Non-pigmented ciliary epithelial cell (primary cell): ENCODE data around the gene RPL15.
"Not testable (repeated sequence)": the region's sequence is repeated elsewhere in the genome, so short reads cannot be mapped to it uniquely, and the experiment has no call there.

Experiments used
- DNase-seq: peaks from one replicate; pipeline ENCODE4 v3.0.0-alpha.2; 2010; ENCODE audit warnings: low read depth

Gene RPL15

GRCh38 chr3:23916886-23917678, at the start of gene RPL15, which contains the start of gene NKIRAS1:
RPL15 (plus strand) TSS chr3:23917132; CDS start chr3:23917860, 728 bp downstream.
NKIRAS1 (minus strand) TSS chr3:23916990; CDS start chr3:23910904, 6,086 bp downstream.
- peak; percentile 87 for DNase-seq

GRCh38 chr3:23867400-23867799, 49.5 kb upstream of the RPL15 start:
- no peak for DNase-seq

- no peak for DNase-seq
Measured at GRCh38 chr3:23867838-23868237, 49.1 kb upstream of the RPL15 start.

GRCh38 chr3:23869977-23870662, 46.8 kb upstream of the RPL15 start:
- no peak for DNase-seq

- DNase-seq: not testable (repeated sequence)
Measured at GRCh38 chr3:23870663-23871043, 46.3 kb upstream of the RPL15 start.

GRCh38 chr3:23871361-23871760, 45.6 kb upstream of the RPL15 start:
- DNase-seq: not testable (repeated sequence)

GRCh38 chr3:23872330-23872729, 44.6 kb upstream of the RPL15 start:
- no peak for DNase-seq

- DNase-seq: no peak
Measured at GRCh38 chr3:23873941-23874340, 43.0 kb upstream of the RPL15 start.

GRCh38 chr3:23874359-23875112, 42.4 kb upstream of the RPL15 start:
- no peak for DNase-seq

- no peak for DNase-seq
Measured at GRCh38 chr3:23875113-23875725, 41.7 kb upstream of the RPL15 start.

- no peak for DNase-seq
Measured at GRCh38 chr3:23876923-23877322, 40.0 kb upstream of the RPL15 start.

- no peak for DNase-seq
Measured at GRCh38 chr3:23877329-23877980, 39.5 kb upstream of the RPL15 start.

- DNase-seq: no peak
Measured at GRCh38 chr3:23879485-23879884, 37.4 kb upstream of the RPL15 start.

- DNase-seq: no peak
Measured at GRCh38 chr3:23880703-23881339, 36.1 kb upstream of the RPL15 start.

GRCh38 chr3:23881993-23882392, 34.9 kb upstream of the RPL15 start:
- DNase-seq: not testable (repeated sequence)

GRCh38 chr3:23882487-23882918, 34.4 kb upstream of the RPL15 start:
- DNase-seq: no peak

- no peak for DNase-seq
Measured at GRCh38 chr3:23884481-23884880, 32.5 kb upstream of the RPL15 start.

- DNase-seq: no peak
Measured at GRCh38 chr3:23885210-23885609, 31.7 kb upstream of the RPL15 start.

- DNase-seq: no peak
Measured at GRCh38 chr3:23886311-23886710, 30.6 kb upstream of the RPL15 start.

- DNase-seq: no peak
Measured at GRCh38 chr3:23888617-23889228, 28.2 kb upstream of the RPL15 start.

- no peak for DNase-seq
Measured at GRCh38 chr3:23889386-23889785, 27.5 kb upstream of the RPL15 start.
